Epithelial cell of prostate (primary cell): Measurements from ENCODE around the gene ANGPTL5.
A peak's percentile ranks its signal among the peaks of the same experiment; 100 is the strongest.
"Not testable (repeated sequence)": the region's sequence is repeated elsewhere in the genome, so short reads cannot be mapped to it uniquely, and the experiment has no call there.

Experiments used
- DNase-seq: peaks from one replicate; pipeline ENCODE4 v3.0.0-alpha.2; 2011; ENCODE audit warnings: low read depth, low spot score
- H3K27ac ChIP-seq: fragments of 450-650 bp; 2 replicates; pipeline ENCODE4 v1.5.1; 2017; ENCODE audit warnings: mild to moderate bottlenecking

The ANGPTL5 gene

DNA sequence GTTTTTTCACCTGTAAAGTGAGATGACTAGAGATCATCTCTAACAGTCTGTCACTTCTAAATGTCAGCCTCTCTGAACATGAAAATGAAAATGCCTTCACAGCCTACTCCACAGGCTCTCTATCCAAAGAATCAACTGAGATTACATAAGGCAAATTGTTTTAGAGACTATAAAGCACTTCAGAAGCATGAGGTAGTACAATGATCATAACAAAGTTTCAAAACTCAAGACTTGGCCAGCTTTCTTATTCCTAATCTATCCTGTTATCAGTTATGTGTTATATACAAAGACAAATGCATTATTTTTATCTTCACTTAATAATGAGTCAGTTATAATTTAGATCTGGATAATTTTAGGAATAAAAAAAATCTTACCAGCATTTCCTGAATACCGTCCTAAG is 21.8 kb downstream of the ANGPTL5 start:
- H3K27ac ChIP-seq = no peak overlapping the region
- no peak for DNase-seq

DNA sequence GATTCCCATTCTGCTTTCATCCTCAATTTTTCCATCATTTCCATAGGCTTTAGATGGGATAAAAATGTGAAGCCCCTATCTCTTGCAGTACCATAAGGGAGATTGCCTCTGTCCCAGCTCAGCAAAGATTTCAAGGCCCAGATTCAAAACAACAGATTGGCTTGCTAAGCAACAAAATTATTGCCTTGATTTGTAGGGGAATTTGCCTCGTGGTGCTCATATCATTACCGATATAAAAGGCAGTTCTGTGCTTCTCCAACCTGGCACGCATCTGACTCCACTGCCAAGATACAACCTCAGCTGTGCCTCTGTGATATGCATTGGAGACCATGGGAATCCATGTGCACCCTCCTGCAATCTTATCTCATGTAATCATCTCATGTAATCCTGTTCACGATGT is 26.6 kb downstream of the ANGPTL5 start:
- H3K27ac ChIP-seq = no peak overlapping the region
- no peak for DNase-seq

DNA sequence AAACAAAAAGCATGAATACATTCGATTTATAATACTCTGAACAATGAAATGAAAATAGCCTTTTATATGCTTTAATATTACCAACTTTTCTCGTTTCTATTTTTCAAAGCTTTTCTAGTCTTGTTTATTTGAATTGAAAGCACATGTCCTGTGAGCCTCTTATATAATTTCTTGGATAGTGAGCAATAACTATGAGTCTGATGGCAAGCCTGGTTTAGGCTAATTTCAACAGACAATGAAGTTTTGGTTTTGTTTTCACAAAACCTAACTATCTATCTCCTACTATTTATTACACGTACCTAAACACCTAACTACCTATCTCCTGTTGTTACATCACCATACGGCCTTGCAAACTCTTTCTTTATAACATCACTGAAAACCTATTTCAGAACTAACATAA is 30.7 kb downstream of the ANGPTL5 start:
- DNase-seq = no peak
- H3K27ac ChIP-seq = no peak overlapping the region

DNA sequence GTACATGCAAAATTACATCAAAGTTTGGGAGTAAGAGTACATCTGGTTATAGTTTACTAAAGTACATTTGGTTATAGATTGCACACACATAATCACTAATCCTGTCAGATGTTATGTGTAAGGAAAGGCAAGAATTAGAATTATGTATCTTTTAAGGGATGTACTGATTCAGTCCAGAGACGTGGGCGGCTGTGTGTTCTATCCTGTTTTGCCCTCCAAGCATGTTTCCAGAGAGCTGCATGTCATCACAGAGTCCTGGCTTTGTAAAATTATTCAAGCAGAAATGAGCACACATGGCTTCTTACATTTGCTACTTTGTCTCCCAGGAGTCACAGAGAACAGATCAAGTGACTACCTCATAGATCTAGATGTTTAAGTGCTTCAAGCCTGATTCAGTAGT is 34.7 kb downstream of the ANGPTL5 start:
- DNase-seq = no peak
- no peak overlapping the region for H3K27ac ChIP-seq

DNA sequence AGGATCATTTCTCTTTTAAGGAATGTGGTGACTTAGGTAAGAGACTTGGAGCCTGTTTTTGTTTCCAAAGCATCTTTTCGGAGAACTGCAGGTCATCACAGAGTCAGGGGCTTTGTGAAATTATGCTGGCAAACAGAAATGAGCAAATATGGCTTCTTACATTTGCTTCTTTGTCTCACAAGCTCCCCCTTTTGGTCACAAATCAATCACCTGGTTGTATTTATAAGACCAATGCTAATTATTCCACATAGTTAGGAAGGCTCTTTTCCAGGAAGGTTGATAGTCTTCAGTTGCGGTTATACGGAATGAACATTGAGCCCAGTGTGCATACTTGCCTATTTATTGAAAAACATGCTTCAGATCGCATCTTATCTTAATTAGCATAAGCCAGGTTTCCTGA is 36.1 kb downstream of the ANGPTL5 start:
- DNase-seq = peak; percentile 12
- no peak overlapping the region for H3K27ac ChIP-seq

DNA sequence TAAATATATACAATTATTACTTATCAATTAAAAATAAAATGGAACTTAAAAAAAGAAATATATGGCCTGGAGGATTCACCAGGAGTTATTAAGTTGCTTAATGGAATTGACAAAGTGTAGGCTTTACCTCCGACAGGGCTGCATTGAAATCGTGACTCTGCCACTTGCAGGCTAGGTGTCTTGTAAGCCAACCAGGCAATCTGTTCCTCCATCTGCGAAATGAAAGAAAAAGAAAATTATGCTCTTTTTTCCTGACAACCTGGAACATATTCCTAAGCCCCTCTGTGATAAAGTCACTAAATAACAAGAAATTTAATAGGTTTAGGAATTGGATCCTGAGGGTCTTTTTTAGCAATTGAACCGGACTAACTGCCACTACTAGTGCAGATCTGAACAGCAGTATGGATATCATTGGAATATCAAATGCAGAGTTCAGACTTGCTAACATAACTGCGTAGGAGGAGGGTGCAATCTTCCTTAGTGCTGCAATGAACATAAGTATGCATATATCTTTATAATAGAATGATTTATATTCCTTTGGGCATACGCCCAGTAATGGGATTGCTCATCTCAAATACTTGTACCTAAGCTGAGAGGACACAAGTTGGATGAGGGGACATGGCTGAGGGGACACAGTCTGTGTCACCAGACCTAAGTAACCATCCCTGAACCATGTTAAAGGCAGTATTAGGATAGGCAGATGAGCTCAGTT is 44.0 kb downstream of the ANGPTL5 start:
- no peak overlapping the region for H3K27ac ChIP-seq
- DNase-seq = no peak

DNA sequence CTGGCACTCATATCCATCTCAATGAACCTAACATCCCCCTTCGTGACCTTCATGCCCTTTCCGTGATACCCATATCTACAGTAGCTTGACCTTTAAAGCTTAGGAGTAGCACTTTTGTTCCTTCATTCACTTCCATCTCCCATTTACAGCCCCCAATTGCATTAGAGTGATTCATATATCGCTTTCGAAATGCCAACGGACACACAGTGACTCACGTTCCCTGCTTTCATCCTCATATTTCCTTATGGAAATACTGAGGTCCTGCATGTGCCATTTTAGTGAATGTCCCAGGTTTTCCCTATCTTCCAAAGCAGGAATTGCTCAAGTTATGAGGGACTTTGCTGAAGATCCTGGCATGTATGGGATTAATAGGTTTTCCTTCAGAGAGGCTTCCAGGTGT is 45.8 kb downstream of the ANGPTL5 start:
- no peak for DNase-seq
- no peak overlapping the region for H3K27ac ChIP-seq

DNA sequence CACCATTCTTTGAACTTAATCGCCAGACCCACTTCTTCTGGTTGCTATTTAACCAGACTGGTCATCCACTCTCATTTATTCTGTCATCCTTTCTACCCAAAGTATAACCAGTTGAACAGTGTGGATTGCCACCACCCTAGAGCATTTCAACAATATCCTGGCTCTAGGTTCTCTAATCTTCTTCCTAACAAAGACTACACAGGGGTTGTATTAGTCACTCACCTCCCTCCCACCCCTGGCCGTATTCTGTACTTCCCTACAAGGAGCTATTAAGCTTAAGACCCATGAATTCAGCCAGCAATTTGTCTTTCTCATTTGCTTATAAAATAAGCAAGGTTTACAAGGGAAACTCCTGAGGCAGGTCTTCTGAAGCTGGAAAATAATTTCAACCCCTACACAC is 48.4 kb downstream of the ANGPTL5 start:
- DNase-seq = no peak
- H3K27ac ChIP-seq = no peak overlapping the region

DNA sequence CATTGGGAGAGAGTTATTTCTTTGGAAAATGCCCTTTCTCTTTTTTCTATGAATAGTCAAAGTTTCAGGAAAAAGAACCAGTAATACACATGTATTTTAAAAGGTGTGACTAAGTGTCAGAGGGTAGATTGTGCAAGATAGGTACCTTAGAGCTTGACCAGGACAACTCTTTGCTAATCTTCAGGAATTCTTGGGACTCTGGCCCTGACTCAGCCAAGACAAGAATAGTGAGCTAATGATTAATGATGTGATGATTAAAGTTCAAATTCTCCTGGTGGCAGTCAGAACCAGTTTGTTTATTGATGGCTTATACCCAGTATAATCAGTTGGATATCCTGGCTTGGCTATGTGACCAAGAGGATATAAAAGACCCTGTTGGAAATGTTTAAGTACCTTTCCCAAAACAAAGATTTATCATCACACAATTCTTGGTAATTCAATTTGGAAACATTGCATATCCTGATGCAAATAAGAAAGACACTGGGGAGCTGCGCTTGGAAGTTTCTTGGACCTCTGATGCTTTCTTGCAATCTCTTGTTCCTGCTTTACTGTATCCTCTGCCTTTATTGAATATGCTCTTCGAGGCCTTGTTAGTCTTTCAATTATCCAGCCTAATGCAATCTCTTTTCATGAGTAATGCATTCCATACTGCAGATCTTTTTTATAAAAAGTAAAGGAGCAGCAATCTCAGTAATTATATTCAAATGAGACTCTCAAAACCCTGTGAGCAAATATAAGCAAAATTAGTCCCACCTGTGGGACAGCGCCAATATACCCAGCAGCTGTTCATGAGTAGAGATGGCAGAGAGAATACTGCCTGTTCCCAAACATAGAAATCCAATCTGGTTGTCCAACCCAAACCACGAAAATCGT is 49.5 kb downstream of the ANGPTL5 start:
- peak; percentile 16 for DNase-seq
- H3K27ac ChIP-seq = peak overlapping the region; percentile 18

DNA sequence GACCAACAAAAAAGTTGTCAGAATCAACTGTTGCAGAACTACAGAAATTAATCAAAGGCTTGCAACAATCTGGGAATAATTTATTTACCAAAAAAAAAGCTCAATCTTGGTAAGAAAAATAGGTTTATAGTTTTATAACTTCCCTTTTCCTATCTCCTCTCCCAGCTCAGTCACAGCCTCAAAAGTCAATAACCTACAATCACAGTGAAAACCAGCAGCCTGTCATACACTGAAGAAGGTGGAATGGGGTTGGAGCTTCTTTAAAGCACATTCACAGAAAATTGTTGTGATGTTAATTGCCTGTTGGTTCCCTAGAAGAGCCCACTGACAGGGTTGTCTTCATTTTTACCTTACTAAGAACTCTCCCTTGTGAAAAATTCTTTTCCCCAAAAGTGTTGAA is 52.2 kb downstream of the ANGPTL5 start:
- no peak for DNase-seq
- no peak overlapping the region for H3K27ac ChIP-seq

DNA sequence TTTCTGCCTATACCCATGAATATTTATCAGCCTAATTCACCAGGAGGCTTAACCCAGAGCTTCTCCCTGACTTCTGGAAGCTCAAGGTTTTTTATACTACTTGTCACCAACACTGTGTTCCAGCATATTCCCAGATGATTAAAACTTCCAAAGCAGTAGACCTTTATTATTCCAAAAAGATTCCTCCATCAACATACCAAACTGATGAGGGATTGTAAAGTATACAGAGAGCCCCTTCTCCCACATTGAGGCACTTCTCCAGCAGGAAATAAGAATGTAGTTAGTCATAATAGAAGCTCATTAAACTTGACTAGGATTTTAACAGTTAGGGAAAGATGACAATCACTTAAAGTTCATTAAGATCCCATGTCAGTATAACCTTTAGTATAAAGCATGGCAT is 53.0 kb downstream of the ANGPTL5 start:
- no peak for DNase-seq
- H3K27ac ChIP-seq = peak overlapping the region; percentile 45

DNA sequence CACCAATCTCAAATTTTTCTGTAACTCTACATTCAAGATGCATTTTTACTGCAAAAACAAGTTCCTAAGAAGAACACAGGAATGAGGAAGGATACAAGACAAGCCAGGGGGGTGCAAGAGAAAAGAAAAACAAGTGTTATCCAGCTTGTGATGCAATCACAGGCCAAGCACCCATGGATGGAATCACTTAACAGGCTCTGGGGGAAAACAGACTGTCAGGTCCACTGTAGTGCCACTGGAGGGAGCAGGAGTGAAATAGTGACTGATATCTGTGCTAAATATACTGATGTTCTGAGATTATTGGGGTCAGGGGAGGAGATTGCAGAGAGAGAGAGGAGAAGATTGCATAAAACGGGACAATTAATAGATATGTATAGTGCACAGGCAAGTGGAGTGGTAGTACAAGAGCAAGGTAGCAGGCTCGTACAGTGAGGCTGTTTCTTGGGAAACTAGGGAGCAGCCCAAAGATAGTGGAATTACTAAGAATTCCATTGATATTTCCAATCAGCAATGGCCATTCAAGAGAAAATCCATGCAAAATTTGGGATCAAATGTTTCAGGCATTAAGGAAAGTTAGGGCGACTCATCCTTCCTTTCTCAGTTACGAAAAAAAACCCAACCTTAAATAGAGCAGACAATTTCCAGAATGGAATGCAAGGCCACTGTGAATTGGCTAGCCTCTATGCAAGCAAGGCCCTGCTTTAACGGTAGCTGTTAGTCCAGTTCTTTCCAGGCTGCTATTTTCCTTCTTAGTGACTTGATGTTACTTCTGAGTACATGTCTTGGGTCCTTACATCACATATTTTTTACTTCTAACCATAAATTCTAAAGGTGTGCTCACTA is 53.7 kb downstream of the ANGPTL5 start:
- DNase-seq = no peak
- peak overlapping the region; percentile 45 for H3K27ac ChIP-seq

DNA sequence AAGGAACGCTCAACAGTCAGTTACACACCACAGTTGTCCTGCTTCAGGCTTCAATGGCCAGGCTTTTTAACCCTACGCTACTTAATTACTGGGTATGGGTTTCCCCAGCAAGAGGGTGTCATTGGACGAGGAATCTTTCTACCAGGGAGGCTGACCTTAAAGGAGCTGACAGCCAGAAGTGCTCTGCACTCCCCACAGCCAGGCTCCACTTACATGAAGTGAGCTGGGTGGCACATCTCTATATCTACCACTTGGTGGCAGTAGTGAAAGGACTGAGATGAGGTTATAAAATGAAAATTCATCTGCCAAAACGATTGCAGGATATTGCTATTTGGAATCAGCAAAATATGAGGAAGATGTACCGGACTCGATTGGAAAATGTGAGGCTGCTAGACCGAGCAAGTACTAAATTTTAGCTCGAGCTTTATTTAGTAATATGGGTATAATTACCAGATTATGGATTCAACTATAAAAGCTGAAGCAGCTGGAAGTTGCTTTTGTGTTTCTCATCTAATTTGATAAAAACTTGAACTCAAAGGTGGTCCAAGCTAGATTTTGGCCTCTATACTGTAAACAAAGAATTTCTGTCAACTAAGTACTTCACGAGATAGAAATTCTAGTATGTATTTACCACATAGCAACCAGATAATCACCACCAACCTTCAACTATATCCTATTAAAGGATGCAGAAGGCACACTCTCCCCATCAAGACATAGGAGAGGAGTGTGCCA is 55.5 kb downstream of the ANGPTL5 start:
- no peak overlapping the region for H3K27ac ChIP-seq
- DNase-seq = no peak

DNA sequence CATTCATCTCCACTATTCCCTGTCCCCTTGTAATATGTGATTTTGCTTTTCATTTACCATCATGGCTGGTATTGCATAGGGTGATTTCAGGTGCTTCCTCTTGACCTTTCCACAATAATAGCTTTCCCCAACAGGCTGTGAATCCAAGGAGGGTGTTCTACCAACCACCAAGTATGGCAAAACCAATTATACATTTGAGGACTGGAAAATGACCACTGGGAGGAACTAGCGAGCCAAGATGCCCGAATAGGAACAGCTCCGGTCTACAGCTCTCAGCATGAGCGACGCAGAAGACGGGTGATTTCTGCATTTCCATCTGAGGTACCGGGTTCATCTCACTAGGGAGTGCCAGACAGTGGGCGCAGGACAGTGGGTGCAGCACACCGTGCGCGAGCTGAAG is 64.1 kb downstream of the ANGPTL5 start:
- not testable (repeated sequence) for DNase-seq

DNA sequence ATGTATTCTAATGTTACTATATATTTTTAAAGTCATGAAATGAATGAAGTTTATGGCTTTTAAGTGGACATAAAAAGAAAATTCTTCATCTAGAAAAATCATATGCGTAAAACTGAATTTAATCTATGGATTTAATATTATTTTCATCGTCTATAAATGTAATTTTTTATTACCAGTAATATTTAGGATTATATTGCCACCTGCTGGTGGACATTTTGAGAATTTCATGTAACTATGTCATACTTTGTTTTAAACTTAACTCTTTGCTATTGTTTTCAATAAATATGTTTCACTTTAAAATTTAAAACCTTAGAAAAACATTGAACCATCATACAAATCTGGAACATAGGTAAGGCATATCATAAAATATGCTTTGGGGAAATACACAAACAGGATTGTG is 68.1 kb downstream of the ANGPTL5 start:
- no peak overlapping the region for H3K27ac ChIP-seq
- no peak for DNase-seq

More for the DNA sequence above, 64.1 kb downstream of the ANGPTL5 start:
- H3K27ac ChIP-seq = not testable (repeated sequence)

DNA sequence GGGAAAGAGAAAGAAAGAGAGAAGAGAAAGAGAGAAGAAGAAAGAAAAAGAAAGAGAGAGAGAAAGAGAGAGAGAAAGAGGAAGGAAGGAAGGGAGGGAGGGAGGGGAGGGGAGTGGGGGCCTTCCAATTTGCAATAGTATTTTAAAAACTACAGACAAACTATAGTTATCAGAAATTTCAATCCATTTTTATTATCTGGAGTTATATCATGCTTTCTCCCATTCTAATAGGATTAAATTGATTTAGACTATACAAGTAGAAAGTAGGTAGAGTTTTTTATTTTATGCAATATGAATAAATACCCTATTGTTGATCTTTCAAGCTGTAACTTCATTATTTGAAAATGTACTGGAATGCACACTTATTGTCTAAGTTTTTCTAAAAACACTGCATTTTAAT is 71.7 kb downstream of the ANGPTL5 start:
- DNase-seq = no peak
- no peak overlapping the region for H3K27ac ChIP-seq

DNA sequence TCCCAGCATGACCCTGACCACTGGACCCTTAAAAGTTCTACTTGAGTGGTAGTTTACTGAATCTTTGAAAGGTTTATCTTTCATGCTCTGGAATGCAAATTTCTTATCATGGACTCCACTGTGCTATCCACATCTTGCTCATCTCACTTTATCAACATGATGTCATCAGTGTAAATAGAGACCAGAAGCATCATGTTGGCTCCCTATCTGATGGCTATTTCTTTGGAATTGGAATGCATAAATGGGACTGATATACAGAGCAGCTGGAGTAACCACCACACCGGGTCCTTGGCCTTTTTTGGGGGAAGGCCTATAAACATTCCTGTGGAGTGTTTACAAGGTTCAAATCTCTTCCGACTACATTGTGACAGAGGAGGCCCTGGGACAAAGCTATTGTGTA is 75.6 kb downstream of the ANGPTL5 start:
- H3K27ac ChIP-seq = no peak overlapping the region
- no peak for DNase-seq
